Astrocyte of the cerebellum (primary cell): ENCODE measurements around the gene DEAF1.

Source experiments
- DNase-seq: peaks from one replicate; pipeline ENCODE4 v3.0.0-alpha.2; 2011; ENCODE audit warnings: low read depth
- H3K4me3 ChIP-seq: 2 replicates; pipeline ENCODE4 v1.5.1; 2011; ENCODE audit warnings: mild to moderate bottlenecking, low read depth, low read length, moderate library complexity
- CTCF ChIP-seq: IDR thresholded peaks from 2 replicates; pipeline ENCODE4 v1.5.1; 2012; ENCODE audit warnings: low read length, low read depth, moderate library complexity, mild to moderate bottlenecking; ENCODE audit errors: missing control alignments
- in situ Hi-C: cut with HindIII; loops from 2 replicates; pipeline ENCODE4 v1.10.0; 2017; ENCODE audit warnings: low sequenced_read_pairs

DEAF1 gene

DNA sequence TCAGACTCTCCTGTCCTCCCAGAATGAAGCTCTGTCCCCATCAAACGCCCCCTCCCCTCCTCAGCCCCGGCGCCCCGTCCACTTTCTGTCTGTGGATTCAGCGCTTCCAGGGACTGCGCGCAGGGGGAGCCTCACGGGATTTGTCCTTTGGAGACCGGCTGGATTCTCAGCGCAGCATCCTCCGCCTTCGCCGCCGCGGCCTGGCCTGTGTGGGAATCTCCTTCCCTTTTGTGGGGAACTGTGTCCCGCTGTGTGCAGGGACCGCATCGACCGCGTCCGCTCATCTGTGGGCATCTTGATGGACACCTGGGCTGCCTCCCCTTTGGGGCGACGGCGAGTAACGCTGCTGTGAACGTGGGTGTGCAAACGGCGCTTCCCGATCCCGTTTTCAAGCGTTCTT lies 67.0 kb downstream of the DEAF1 start:
- in situ Hi-C loops = no loop called here
- no peak overlapping the region for H3K4me3 ChIP-seq
- TF ChIP-seq CTCF = no peak
- no peak for DNase-seq

- DNase-seq = no peak
- no peak for TF ChIP-seq CTCF
- no peak overlapping the region for H3K4me3 ChIP-seq
- in situ Hi-C loops = no loop called here
Measured at GRCh38 chr11:627308-627576, 67.8 kb downstream of the DEAF1 start.

GRCh38 chr11:626475-627307 lies 68.3 kb downstream of the DEAF1 start, which contains the start of gene SCT:
TSS of gene SCT (minus strand) at chr11:627181. CDS start at chr11:627143, 38 bp downstream.
- DNase-seq = no peak
- TF ChIP-seq CTCF = no peak
- H3K4me3 ChIP-seq = no peak within 1 kb of the TSS
- in situ Hi-C loops = no loop called here

- no peak for DNase-seq
- in situ Hi-C loops = no loop called here
- no peak overlapping the region for H3K4me3 ChIP-seq
- TF ChIP-seq CTCF = no peak
Measured at GRCh38 chr11:625636-626268, 69.3 kb downstream of the DEAF1 start.

DNA sequence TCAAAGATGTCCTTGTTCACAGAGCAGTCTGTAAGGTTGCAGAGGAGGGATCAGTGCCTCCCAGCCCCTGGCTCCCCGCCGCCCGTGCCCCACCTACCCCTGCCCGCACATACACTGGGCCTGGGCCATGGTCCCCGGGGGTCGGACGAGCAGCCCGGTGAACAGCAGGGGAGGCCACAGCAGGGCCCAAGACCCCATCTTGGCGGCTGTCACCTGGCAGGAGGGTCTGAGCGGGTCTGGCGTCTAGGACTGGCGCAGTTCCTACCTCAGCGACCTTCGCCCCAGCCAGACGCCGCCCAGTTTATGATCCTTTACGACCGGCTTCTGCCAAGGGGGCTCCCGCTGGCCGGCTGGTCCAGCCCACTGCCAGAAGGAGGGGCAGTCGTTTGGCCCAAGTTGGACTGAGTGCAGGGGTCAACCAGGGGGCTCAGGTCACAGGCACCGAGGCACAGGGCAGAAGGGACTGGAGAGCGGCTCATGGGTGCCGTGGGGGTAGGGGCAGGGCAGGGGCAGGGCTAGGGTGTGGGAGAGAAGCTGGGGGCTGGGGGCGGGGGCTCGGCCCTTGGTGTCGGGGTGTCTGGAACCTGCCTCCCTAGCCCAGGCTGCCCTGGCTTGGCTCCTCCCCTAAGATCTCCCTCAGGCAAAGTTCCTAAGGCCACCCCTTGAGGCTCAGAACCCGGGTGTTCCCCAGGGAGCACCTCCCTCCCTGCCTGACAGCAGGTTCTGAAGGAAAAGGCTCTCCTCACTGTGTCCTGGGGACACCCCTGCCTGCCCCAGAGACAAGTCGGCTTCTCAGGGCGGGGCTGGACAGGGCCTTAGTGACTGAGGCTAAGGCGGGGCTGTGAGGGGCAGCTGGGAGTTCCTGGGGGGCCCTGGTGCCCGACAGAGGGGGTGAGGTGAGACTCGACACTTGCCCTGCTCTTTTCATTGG lies 70.1 kb downstream of the DEAF1 start, which contains the start of gene CDHR5:
Gene CDHR5 (minus strand): TSS at position 251 of the 931 bp plus-strand sequence. CDS start 53 bp downstream, at position 198.
- DNase-seq = no peak
- no peak for TF ChIP-seq CTCF
- in situ Hi-C loops = no loop called here
- H3K4me3 ChIP-seq = no peak within 1 kb of the TSS

- H3K4me3 ChIP-seq = no peak overlapping the region
- no peak for DNase-seq
- in situ Hi-C loops = no loop called here
- TF ChIP-seq CTCF = no peak
Measured at GRCh38 chr11:623999-624704, 70.9 kb downstream of the DEAF1 start.
